NCI-H2171 (cell line): ENCODE results near the gene ZNF57.
"Not testable (repeated sequence)": the region's sequence is repeated elsewhere in the genome, so short reads cannot be mapped to it uniquely, and the experiment has no call there.

Experiments used
- DNase-seq: peaks from one replicate; lab custom pipeline; 2025; lab: John Stamatoyannopoulos, UW

ZNF57 gene

DNA sequence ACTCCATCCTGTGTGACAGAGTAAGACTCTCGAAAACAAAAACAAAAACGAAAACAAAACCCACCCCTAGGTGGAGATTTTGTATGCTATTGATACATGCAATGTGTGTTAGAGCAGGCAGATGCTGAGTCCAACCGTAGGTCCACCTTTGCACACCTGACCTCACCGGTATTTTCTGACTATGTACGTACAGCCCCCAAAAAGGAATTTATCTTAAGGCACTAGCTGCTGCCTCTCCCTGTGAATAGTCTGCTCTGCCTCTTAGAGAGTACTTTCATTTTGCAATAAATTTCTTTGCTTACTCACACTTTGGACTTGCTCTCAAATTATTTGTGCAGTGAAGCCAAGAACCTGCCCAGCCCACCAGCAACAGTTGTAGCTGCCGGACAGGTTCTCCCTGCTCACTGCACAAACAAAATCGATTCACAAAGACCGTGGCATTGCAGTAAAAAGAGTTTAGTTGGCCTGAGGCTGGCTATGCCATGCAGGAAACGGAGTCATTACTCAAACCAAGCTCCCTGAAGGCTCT is 52.3 kb downstream of the ZNF57 start:
- DNase-seq, result no peak

GRCh38 chr19:2957160-2957559 is 56.4 kb downstream of the ZNF57 start:
- no peak for DNase-seq

- DNase-seq, result no peak
These were observed 59.4 kb downstream of the ZNF57 start for GRCh38 chr19:2960120-2960519.

- DNase-seq, result peak; percentile 64
These were observed 61.4 kb downstream of the ZNF57 start for GRCh38 chr19:2962018-2962670.

GRCh38 chr19:2963122-2963521 is 62.4 kb downstream of the ZNF57 start:
- no peak for DNase-seq

DNA sequence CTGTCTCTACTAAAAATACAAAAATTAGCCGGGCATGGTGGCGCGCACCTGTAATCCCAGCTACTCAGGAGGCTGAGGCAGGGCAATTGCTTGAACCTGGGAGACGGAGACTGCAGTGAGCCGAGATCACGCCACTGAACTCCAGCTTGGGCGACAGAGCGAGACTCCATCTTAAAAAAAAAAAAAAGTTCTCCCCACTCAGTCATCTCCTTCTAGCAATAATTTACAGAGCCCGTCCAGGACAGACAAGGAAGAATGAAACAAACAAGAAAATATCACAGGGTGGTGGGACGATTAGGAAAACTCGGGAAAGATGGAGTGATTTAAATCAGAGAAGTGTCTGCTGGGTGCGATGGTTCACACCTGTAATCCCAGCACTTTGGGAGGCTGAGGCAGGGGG is 62.9 kb downstream of the ZNF57 start:
- DNase-seq, result not testable (repeated sequence)

DNA sequence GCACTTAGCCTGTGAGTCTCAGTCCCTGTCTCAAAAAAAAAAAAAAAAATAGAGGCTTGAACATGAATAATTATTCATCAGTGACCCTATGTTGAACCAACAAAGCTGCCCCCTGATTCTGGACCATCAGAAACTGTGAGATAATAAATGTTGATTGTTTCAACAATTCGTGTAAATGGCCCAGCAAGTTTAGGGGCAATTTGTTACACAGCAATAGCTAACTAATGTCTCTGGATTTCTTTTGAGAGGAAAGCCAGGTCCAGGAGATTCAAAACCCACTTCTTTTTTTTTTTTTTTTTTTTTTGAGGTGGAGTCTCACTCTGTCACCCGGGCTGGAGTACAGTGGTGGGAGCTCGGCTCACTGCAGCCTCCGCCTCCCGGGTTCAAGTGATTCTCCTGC is 64.1 kb downstream of the ZNF57 start:
- DNase-seq, result no peak

GRCh38 chr19:2967972-2968371 is 67.2 kb downstream of the ZNF57 start:
- no peak for DNase-seq
